Measurements from ENCODE around the gene STRBP. TPM values are rescaled to one million over a fixed set of nuclear protein-coding genes. Genes with fewer than 3 reads are reported as not detected.

Gene STRBP
- total and polyA plus RNA-seq, 9 of the 15 experiments (the other 6 are each of a cell fraction or from before 2014, with no cell fraction given): 27.7 to 84.0 (median 70.2) TPM

DNA sequence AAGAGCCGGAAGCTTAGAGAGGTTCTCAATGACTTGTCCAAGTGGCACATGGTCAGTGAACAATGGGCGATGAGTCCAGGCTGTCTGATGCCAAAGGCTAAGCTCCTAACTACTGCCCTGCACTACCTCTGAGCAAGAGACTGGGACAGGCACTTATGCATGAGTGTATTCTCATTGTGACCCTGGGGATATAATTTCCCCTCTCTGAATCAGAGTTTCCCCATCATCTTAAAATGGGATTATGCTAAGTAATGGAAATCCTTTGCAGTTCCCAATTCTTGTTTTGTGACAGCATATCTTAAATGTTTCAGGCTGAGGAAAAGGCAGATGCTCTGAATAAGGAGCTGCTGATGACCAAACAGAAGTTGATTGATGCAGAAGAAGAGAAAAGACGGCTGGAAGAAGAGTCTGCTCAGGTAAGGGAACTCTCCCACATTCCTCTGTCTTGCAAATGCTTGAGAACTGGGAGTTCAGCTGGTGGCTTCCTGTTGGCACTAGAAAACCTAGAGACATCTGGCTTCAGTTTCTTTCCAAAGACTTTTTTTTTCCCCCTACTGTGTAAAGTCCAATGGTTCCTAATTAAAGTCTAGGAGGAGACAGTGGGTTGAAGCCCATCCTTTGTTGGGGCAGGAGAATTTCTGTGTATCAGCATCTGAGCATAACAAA lies 170.8 kb downstream of the STRBP start (continued):
- TF ChIP-seq CSDE1 (IDR thresholded peaks at IDR 0.05): no peak
- no peak for TF ChIP-seq CTBP1 (IDR thresholded peaks at IDR 0.05; ENCODE audit: borderline replicate concordance)
- no peak for TF ChIP-seq ZSCAN32 (CRISPR knock-in tag; IDR thresholded peaks at IDR 0.05)
- no peak for TF ChIP-seq LARP7 (IDR thresholded peaks at IDR 0.05)
- no peak for TF ChIP-seq SMARCA5 (IDR thresholded peaks at IDR 0.05)

- Histone ChIP-seq H4K20me1 (replicated peaks; ENCODE audit: control insufficient read depth, insufficient read depth, low read length) (no peaks in the 10 kb centered on the region), H3K9ac (ENCODE audit: insufficient read depth in 1 of 2, low read depth in 2 of 2, low read length in 2 of 2) (no peak overlapping the region), H3K4me3 (no peak overlapping the region), H3K4me2 (ENCODE audit: insufficient read depth, low read length) (no peak overlapping the region), H3K79me2 (ENCODE audit: control insufficient read depth, insufficient read depth, low read length) (no peaks in the 10 kb centered on the region), H3K36me3 (ENCODE audit: control insufficient read depth, insufficient read depth, low read length) (peaks cover 65% of the 10 kb centered on the region; the same call in 2 of the 3 replicates), H3K9me3 (replicated peaks; ENCODE audit: control insufficient read depth, insufficient read depth, low read depth, low read length) (no peaks in the 10 kb centered on the region), H3K27me3 (ENCODE audit: control insufficient read depth in 2 of 2, insufficient read depth in 2 of 2, low read length in 2 of 2) (no peaks in the 10 kb centered on the region), H3K9me1 (ENCODE audit: control insufficient read depth, insufficient read depth, low read length) (no peaks in the 10 kb centered on the region), H2AFZ (ENCODE audit: low read depth, low read length) (no peak overlapping the region), H3K4me1 (replicated peaks in 1 of 2; ENCODE audit: control insufficient read depth in 2 of 2, insufficient read depth in 2 of 2, low read length in 2 of 2) (no peaks in the 10 kb centered on the region), H3K27ac (ENCODE audit: extremely low read depth, low read depth, low read length) (no peak overlapping the region)
- ATAC-seq (no peak), DNase-seq (ENCODE audit: extremely low read depth in 1 of 4, low spot score in 3 of 4) (no peak), FAIRE-seq (no peak)
- in situ Hi-C loops (cut with MboI): no loop called here
- ChIA-PET POLR2A (interaction anchor here (0.6 to 1.0 kb wide), 2 partner anchors 10 to 253 kb away, joined by 3 to 4 read pairs; no protein-coding TSS in a partner anchor), CTCF (ENCODE audit: low intra/inter-chr PET ratio) (interaction anchor here (0.5 kb wide), 1 partner anchor 15 kb away, joined by 4 read pairs; no protein-coding TSS in a partner anchor)
- intact Hi-C loops (cut with micrococcal nuclease): no loop called here
- no peak for TF ChIP-seq CHD2 (IDR thresholded peaks at IDR 0.05; ENCODE audit: low read depth, low read length)
- peak; percentile 61 for TF ChIP-seq CBFA2T3 (IDR thresholded peaks at IDR 0.05)
- peak; percentile 18; the same call in 1 of the 2 replicates for TF ChIP-seq CBFA2T2 (conservative IDR thresholded peaks at IDR 0.05)
- no TSS peak for BruUV-seq (replicated peaks)
- WGBS (ENCODE audit: insufficient coverage, low coverage, missing lambda C conversion rate): 18% methylated on average over 3 of the region's 3 CpGs
These were observed 171.4 kb downstream of the STRBP start for GRCh38 chr9:123096987-123097386.

All from K562 (cell line).